GM21360 (cell line): ENCODE results near the gene GGT6.

Source experiments
- ATAC-seq: cut with Tn5 transposase; IDR thresholded peaks from one replicate; pipeline ENCODE4 v1.9.1; 2021; ENCODE audit warnings: mild to moderate bottlenecking, moderate library complexity; ENCODE audit not compliant: unreplicated experiment

The GGT6 gene

GRCh38 chr17:4508207-4508606 lies 52.2 kb downstream of the GGT6 start:
- no peak for ATAC-seq

- ATAC-seq, result no peak
Observed at GRCh38 chr17:4507361-4508111, 52.8 kb downstream of the GGT6 start.
